Ovary (tissue), 3 donors: Measurements from ENCODE around the gene HDDC3.

ENCODE experiments used
- POLR2A ChIP-seq: fragments of 450-650 bp; IDR thresholded peaks from one replicate; pipeline ENCODE4 v1.6.1; 2017; ENCODE audit warnings: antibody characterized with exemption, mild to moderate bottlenecking, moderate library complexity
- TF ChIP-seq, protein P1 (sequence below), 3 donors: fragments of 450-650 bp in 2 of 3; fragments of 200-600 bp in 1 of 3; IDR thresholded peaks; one replicate each; pipeline versions ENCODE4 v1.5.1 to v1.8.0; 2016 to 2022; ENCODE audit warnings: antibody characterized with exemption in 3 of 3, mild to moderate bottlenecking in 1 of 3
- donor health status: DM: no; HTN: no; CAD: no.

- TF ChIP-seq, protein P1, sequence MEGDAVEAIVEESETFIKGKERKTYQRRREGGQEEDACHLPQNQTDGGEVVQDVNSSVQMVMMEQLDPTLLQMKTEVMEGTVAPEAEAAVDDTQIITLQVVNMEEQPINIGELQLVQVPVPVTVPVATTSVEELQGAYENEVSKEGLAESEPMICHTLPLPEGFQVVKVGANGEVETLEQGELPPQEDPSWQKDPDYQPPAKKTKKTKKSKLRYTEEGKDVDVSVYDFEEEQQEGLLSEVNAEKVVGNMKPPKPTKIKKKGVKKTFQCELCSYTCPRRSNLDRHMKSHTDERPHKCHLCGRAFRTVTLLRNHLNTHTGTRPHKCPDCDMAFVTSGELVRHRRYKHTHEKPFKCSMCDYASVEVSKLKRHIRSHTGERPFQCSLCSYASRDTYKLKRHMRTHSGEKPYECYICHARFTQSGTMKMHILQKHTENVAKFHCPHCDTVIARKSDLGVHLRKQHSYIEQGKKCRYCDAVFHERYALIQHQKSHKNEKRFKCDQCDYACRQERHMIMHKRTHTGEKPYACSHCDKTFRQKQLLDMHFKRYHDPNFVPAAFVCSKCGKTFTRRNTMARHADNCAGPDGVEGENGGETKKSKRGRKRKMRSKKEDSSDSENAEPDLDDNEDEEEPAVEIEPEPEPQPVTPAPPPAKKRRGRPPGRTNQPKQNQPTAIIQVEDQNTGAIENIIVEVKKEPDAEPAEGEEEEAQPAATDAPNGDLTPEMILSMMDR (IDR thresholded peaks at IDR 0.05), result no peak
- no peak for TF ChIP-seq POLR2A
Observed at GRCh38 chr15:90902840-90903732, 29.3 kb downstream of the HDDC3 start, which contains the start of gene MAN2A2.
